A673 (cell line): Measurements from ENCODE around the gene CRLF1. TPM values are rescaled to one million over a fixed set of nuclear protein-coding genes. Genes with fewer than 3 reads are reported as not detected.
A peak's percentile ranks its signal among the peaks of the same experiment; 100 is the strongest.

Experiments
- BruUV-seq: library from RNA; stranded (reverse); fragments of 400-500 nt; replicated peaks from 2 replicates; lab custom pipeline; 2021; lab: Mats Ljungman, UMichigan
- CTCF ChIA-PET: fragments of 300-600 bp; sonication (Branson Sonifier 250); formaldehyde crosslinking; loops from one replicate; lab custom pipeline; 2022; ENCODE audit warnings: antibody characterized with exemption; lab: Charles Lee
- POLR2A ChIA-PET: fragments of 300-600 bp; sonication (Branson Sonifier 250); formaldehyde crosslinking; loops from one replicate; lab custom pipeline; 2022; ENCODE audit warnings: antibody characterized with exemption; ENCODE audit not compliant: low non-redundant PET; lab: Charles Lee
- DNase-seq: peaks from one replicate; pipeline ENCODE4 v3.0.0-alpha.2; 2015; ENCODE audit warnings: low spot score
- H3K27ac ChIP-seq: fragments of 200-600 bp; sonication (generic); 2 replicates; pipeline ENCODE4 v1.5.1; 2016; ENCODE audit warnings: mixed run types, low read depth, mild to moderate bottlenecking, mixed read lengths, antibody characterized with exemption, low read length; ENCODE audit not compliant: poor library complexity, severe bottlenecking
- H3K27me3 ChIP-seq: fragments of 200-600 bp; sonication (generic); replicated peaks from 2 replicates; pipeline ENCODE4 v1.6.1; 2017; ENCODE audit warnings: mixed run types, low read depth, mild to moderate bottlenecking, mixed read lengths, antibody characterized with exemption, low read length; ENCODE audit not compliant: insufficient read depth, poor library complexity
- H3K36me3 ChIP-seq: fragments of 200-600 bp; sonication (generic); 2 replicates; pipeline ENCODE4 v1.6.1; 2016; ENCODE audit warnings: mixed run types, mild to moderate bottlenecking, mixed read lengths, antibody characterized with exemption, low read length; ENCODE audit not compliant: insufficient read depth, poor library complexity, severe bottlenecking
- H3K4me1 ChIP-seq: fragments of 200-600 bp; sonication (generic); 2 replicates; pipeline ENCODE4 v1.6.1; 2017; ENCODE audit warnings: mixed run types, mild to moderate bottlenecking, mixed read lengths, antibody characterized with exemption, low read length; ENCODE audit not compliant: insufficient read depth, poor library complexity, severe bottlenecking
- H3K4me3 ChIP-seq: fragments of 200-600 bp; sonication (generic); 2 replicates; pipeline ENCODE4 v1.5.1; 2016; ENCODE audit warnings: low read depth, mixed run types, mild to moderate bottlenecking, mixed read lengths, low read length; ENCODE audit not compliant: poor library complexity, severe bottlenecking
- H3K9me3 ChIP-seq: fragments of 200-600 bp; sonication (generic); 2 replicates; pipeline ENCODE4 v1.6.1; 2016; ENCODE audit warnings: mixed run types, low read depth, mild to moderate bottlenecking, mixed read lengths, antibody characterized with exemption, low read length; ENCODE audit not compliant: poor library complexity, severe bottlenecking
- EZH2 ChIP-seq: fragments of 200-600 bp; sonication (generic); IDR thresholded peaks from 2 replicates; pipeline ENCODE4 v1.6.1; 2017; ENCODE audit warnings: borderline replicate concordance, low read depth, mild to moderate bottlenecking, mixed read lengths, antibody characterized with exemption, low read length; ENCODE audit not compliant: poor library complexity, severe bottlenecking
- intact Hi-C: fragments of 100-400 bp; cut with micrococcal nuclease; formaldehyde crosslinking; loops from one replicate; pipeline ENCODE4 v1.10.0; 2022; ENCODE audit not compliant: unreplicated experiment
- total RNA-seq: library from RNA; stranded (reverse); gene quantifications from 2 replicates; pipeline ENCODE4 v1.2.3, GENCODE V29; 2021
- TF ChIP-seq, protein P1 (sequence below): fragments of 300-800, 200-600 bp; sonication (generic); conservative IDR thresholded peaks from 2 replicates; pipeline ENCODE4 v1.5.1; 2017; ENCODE audit warnings: low read depth, mild to moderate bottlenecking, antibody characterized with exemption, low read length, moderate library complexity, mixed read lengths

CRLF1 gene
- total RNA-seq, 1 experiment from 2014 or later = 192 TPM

- intact Hi-C loops = no loop called here
- Histone ChIP-seq H3K36me3 (no peaks in the 10 kb centered on the region), H3K4me3 (peak overlapping the region; percentile 56), H3K4me1 (peaks cover 37% of the 10 kb centered on the region), H3K27ac (no peak overlapping the region), H3K27me3 (no peaks in the 10 kb centered on the region), H3K9me3 (no peaks in the 10 kb centered on the region)
- POLR2A ChIA-PET = no interaction called here
- no TSS peak for BruUV-seq
- no peak for TF ChIP-seq EZH2
- TF ChIP-seq, protein P1, sequence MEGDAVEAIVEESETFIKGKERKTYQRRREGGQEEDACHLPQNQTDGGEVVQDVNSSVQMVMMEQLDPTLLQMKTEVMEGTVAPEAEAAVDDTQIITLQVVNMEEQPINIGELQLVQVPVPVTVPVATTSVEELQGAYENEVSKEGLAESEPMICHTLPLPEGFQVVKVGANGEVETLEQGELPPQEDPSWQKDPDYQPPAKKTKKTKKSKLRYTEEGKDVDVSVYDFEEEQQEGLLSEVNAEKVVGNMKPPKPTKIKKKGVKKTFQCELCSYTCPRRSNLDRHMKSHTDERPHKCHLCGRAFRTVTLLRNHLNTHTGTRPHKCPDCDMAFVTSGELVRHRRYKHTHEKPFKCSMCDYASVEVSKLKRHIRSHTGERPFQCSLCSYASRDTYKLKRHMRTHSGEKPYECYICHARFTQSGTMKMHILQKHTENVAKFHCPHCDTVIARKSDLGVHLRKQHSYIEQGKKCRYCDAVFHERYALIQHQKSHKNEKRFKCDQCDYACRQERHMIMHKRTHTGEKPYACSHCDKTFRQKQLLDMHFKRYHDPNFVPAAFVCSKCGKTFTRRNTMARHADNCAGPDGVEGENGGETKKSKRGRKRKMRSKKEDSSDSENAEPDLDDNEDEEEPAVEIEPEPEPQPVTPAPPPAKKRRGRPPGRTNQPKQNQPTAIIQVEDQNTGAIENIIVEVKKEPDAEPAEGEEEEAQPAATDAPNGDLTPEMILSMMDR = no peak
- DNase-seq = no peak
- CTCF ChIA-PET = no interaction called here
Measured at GRCh38 chr19:18613589-18614234, 7.1 kb upstream of the CRLF1 start.

DNA sequence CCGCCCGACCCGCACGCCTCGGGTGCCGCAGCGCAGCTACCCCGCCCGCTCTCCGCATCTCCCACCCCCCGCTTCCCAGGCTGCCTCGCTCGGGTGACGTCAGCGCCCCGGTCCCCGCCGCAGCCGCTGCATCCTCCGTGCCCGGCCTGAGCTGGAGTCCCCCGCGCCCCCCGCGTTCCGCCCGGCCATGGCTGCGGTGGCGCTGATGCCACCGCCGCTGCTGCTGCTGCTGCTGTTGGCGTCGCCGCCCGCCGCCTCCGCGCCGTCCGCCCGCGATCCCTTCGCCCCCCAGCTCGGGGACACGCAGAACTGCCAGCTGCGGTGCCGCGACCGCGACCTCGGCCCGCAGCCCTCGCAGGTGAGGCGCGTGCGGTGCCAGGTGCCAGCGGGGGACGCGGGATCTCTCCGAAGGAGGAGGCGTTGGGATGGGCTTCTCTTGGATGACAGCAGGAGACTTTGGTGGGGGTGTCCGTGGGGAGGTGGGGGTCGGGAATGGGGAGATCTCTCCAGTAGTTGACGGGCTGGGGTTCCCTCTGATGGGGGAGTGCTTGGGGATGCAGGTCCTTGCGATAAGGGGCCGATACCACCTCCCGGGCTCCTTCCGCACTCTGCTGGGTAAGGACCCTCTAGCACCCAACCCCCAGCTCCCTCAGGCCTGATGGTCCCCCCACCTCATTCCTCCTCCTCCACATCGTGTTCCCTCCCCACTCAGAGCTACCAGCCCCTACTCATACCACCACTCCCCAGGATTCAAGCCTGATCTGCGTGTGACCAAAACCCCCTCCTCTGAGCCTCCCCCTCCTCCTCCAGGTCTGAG lies 6.4 kb upstream of the CRLF1 start, which contains the start of gene TMEM59L:
TMEM59L (plus strand) TSS at position 99 of the 817 bp plus-strand sequence; CDS start at position 188, 89 bp downstream.
- TF ChIP-seq, protein P1 = no peak
- TF ChIP-seq EZH2 = no peak
- no peaks in the 10 kb centered on the region for H3K36me3 ChIP-seq
- ChIA-PET POLR2A (no interaction called here), CTCF (no interaction called here)
- peaks cover 44% of the 10 kb centered on the region for H3K4me1 ChIP-seq
- no peak for DNase-seq
- no peak within 1 kb of the TSS for H3K27ac ChIP-seq
- H3K4me3 ChIP-seq = peak within 1 kb of the TSS; percentile 56
- no peaks in the 10 kb centered on the region for H3K27me3 ChIP-seq
- no TSS peak for BruUV-seq
- intact Hi-C loops = no loop called here
- H3K9me3 ChIP-seq = no peaks in the 10 kb centered on the region

- Histone ChIP-seq H3K27me3 (no peaks in the 10 kb centered on the region), H3K9me3 (no peaks in the 10 kb centered on the region), H3K4me3 (peak overlapping the region; percentile 56), H3K27ac (no peak overlapping the region), H3K36me3 (no peaks in the 10 kb centered on the region), H3K4me1 (peaks cover 48% of the 10 kb centered on the region)
- ChIA-PET CTCF (no interaction called here), POLR2A (no interaction called here)
- no peak for DNase-seq
- intact Hi-C loops = no loop called here
- no TSS peak for BruUV-seq
- TF ChIP-seq, protein P1 = no peak
- no peak for TF ChIP-seq EZH2
Measured at GRCh38 chr19:18612051-18612771, 5.6 kb upstream of the CRLF1 start.
